OCI-M1 (cell line): Measurements from ENCODE around the gene ASAH2B.
"Not testable (repeated sequence)": the region's sequence is repeated elsewhere in the genome, so short reads cannot be mapped to it uniquely, and the experiment has no call there.

ENCODE experiments used
- DNase-seq: peaks from one replicate; lab custom pipeline; 2025; lab: John Stamatoyannopoulos, UW

Gene ASAH2B

DNA sequence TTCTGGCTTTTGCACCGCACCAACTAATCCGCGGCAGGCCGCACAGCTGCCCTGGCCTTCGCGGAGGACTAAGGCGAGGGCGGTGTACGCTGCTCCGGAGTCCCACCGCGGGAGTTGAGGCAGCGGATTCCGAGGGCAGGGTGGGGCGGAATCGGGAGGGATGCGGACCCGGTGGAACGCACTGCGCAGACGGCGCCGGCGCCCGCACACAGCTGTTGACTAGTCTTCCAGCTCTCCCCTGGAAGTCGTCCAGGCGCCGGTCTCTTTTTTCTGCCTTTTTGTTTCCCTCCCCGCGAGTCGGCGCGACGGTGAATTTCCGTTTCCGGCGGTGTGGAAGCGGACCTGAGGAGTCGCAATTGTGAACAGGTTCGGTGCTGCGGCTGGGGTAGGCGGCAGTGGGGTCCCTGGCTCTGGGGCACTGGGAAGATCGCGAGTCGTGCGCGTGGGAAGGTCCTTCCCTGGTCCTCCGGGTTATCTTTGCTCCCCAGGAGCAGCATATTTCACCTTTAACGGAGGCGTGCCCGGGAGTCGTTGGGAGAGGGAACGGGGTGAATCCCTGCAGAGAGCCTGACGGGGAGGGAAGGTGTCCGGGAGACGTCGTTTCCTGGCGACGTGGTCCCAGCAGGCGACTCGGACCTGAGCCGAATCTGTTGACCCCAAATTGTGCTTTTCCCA is at the start of gene ASAH2B:
TSS of gene ASAH2B (plus strand) at position 319 of the 675 bp plus-strand sequence. CDS start 5,195 bp downstream, outside the sequence.
- DNase-seq, result peak; percentile 90

DNA sequence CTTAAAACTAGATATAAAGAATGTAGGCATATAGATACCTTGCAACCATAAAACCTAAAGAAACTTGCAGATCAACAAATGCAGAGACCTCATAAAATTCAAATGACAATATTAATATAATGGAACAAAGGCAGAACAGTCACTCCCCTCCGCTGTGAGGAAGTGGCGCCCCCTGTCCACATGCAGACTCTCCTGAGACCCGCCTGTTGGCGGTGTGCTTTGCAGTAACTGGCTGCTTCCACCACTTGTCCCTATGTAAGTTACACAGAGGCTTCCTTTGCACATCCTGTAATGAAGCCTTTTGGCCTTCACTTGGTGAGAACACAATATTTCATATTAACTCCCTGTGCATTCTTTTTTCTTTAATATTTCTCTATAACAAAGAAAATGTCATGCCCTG is 41.9 kb upstream of the ASAH2B start:
- not testable (repeated sequence) for DNase-seq

DNA sequence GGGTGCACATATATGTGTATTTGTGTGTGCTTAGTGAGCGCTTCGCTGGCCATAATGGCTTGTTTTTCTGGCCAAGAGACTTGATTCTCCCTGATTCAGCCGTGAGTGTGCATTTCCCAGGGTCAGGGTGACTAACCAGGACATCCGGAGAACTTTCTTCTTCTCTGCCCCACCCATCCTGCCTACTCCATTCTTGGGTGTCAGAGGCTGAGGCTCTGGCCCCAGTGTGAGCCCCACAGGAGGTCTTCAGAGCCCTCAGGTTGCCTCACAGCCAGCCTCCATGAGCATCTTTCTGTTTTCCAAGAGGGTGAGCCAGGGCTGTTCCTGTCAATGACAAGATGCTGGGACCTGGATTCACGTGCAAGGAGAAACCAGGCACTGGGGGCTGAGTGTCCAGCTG is 37.8 kb upstream of the ASAH2B start:
- not testable (repeated sequence) for DNase-seq

- not testable (repeated sequence) for DNase-seq
These were observed 36.7 kb upstream of the ASAH2B start for GRCh38 chr10:50702997-50703396.

DNA sequence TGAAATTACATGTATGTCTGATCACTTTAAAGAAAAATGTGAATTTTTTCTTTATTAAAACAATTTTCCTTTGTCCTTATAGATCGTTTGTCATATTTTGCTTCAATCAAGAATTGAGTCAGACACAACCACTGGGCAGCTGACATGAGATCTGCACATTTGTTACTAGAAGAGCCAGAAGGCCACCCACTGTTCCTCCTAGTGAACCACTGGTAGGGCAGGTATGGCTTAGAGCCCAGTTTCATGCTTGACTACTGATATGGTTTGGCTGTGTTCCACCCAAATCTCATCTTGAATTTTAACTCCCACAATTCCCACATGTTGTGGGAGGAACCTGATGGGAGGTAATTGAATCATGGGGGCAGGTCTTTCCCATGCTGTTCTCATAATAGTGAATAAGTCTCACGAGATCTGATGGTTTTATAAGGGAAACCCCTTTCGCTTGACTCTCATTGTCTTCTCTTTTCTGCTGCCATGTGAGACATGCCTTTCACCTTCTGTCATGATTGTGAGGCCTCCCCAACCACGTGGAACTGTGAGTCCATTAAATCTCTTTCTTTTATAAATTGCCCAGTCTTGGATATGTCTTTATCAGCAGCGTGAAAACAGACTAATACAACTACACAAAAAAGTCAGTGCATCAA is 35.2 kb upstream of the ASAH2B start:
- peak; percentile 62 for DNase-seq

DNA sequence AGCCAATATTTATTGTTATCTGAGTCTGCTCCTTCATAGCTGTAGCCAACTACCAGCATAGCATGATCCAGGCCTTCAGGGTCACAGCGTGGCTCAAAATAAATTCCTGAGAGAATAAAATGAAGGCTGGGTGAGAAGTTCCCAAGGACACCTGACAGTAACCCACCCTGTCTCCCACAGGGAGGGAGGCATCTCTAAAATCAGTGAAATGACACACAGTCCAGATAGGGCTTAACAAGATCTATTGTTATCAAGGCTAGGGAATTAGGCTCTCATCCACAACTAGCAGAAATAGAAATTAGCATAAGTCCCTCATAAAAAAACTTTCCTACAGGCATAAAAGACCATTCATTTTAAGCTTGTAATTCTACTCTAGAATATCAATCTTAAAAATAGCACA is 33.7 kb upstream of the ASAH2B start:
- not testable (repeated sequence) for DNase-seq

GRCh38 chr10:50710241-50710640 is 29.5 kb upstream of the ASAH2B start:
- DNase-seq, result not testable (repeated sequence)

DNA sequence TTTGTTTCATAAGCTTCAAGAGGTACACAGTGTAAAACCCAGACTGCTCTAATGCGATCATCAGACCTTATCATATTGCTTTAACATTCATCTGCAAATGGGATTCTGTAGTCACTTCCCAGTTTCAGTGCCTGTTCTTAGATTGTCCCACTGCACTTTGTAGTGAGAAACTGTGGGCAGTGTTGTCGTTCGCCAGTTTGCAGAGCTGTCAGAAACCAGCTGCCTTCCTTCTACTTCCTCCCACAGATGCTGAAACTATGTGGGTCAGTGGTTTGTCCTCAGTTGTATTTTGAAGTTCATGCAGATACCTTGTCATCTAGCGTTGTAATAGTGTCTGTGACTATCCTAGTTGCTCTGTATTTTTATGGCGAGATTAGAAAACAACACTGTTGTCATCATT is 15.9 kb upstream of the ASAH2B start:
- DNase-seq, result not testable (repeated sequence)

DNA sequence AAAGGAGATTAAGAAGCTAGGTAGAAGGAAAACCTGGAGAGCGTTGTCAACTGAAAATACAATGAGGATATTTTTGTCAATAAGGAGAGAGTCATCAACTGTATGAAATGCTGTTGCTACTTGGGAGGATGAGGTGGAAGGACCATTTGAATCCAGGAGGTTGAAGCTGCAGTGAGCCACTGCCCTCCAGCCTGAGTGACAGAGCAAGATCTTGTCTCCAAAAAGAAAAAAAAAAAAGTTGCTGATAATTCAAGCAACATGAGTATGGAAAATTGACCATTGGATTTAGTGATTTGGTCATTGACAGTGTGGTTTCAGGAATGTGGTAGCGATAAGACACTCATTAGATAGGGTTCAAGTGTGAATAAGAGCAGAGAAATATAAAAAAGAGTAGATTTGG is 11.6 kb upstream of the ASAH2B start:
- DNase-seq, result not testable (repeated sequence)

GRCh38 chr10:50738987-50739617 is 634 bp upstream of the ASAH2B start:
- DNase-seq, result not testable (repeated sequence)

- peak; percentile 73 for DNase-seq
These were observed 535 bp downstream of the ASAH2B start for GRCh38 chr10:50740293-50740648.

- DNase-seq, result not testable (repeated sequence)
These were observed 3.1 kb downstream of the ASAH2B start for GRCh38 chr10:50742820-50743219.

- DNase-seq, result not testable (repeated sequence)
These were observed 27.2 kb downstream of the ASAH2B start for GRCh38 chr10:50766774-50767513.

GRCh38 chr10:50772042-50772441 is 32.3 kb downstream of the ASAH2B start:
- not testable (repeated sequence) for DNase-seq

- not testable (repeated sequence) for DNase-seq
These were observed 35.1 kb downstream of the ASAH2B start for GRCh38 chr10:50774868-50775267.

DNA sequence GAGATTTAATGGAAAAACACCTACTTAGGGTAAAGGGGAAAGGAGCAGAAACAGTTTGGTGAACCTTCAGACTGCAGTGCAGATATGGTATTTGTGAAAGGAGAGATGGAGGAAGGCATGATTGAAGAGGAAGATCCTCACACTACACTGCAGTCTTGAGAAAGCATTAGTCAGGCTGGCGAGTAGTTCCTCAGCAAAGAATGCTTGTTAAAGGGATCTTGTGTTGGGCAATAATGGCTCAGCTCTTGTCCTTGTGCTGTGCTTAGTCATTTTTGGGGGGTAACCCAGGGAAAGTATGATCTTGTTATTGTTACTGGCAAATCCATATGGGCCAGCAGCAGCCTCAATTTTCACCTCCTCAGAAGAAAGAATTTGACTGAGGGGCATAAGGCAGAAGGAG is 40.3 kb downstream of the ASAH2B start:
- DNase-seq, result not testable (repeated sequence)

- DNase-seq, result not testable (repeated sequence)
These were observed 42.3 kb downstream of the ASAH2B start for GRCh38 chr10:50782017-50782416.

GRCh38 chr10:50787962-50788361 is 48.2 kb downstream of the ASAH2B start:
- DNase-seq, result not testable (repeated sequence)

- peak; percentile 37 for DNase-seq
These were observed 49.5 kb downstream of the ASAH2B start for GRCh38 chr10:50788951-50789945.

GRCh38 chr10:50794490-50794889 is 54.8 kb downstream of the ASAH2B start:
- DNase-seq, result no peak

DNA sequence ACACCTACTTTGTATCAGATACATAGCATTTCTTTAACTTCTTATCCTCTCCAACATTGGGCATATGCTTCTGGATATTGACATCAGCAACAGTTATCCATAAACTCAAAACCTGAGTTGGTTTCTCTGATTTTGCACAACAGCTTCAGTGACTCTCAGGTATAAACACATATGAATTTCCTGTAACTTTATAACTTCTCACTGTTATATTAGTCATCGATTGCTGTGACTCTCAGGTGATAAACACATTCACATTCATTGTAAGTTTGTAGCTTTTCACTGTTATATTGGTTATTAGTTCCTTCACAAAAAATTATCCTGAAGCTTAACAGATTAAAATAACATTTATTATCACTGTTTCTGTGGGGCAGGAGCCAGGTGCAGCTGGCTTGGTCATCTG is 57.0 kb downstream of the ASAH2B start:
- DNase-seq, result no peak
